ENCODE measurements around the gene SH3BP4.

Gene SH3BP4

GRCh38 chr2:235007664-235008457, 56.0 kb downstream of the SH3BP4 start:
- Histone ChIP-seq H3K36me3 (no peaks in the 10 kb centered on the region), H3K27me3 (no peaks in the 10 kb centered on the region), H3K27ac (no peak overlapping the region), H3K4me3 (no peak overlapping the region), H3K9me3 (no peaks in the 10 kb centered on the region), H3K4me1 (peaks cover 0 to 31% (median 19%) of the 10 kb centered on the region in 4 donors)
- intact Hi-C loops (cut with DNase I; ENCODE audit: low total_unique reads): no loop called here
- TF ChIP-seq CTCF (IDR thresholded peaks at IDR 0.05): no peak
- no peak for DNase-seq

- no peak for TF ChIP-seq CTCF (IDR thresholded peaks at IDR 0.05)
- no peaks in the 10 kb centered on the region for H3K36me3 ChIP-seq
- no peak for DNase-seq
- no peak overlapping the region for H3K27ac ChIP-seq
- no peaks in the 10 kb centered on the region for H3K27me3 ChIP-seq
- H3K9me3 ChIP-seq: no peaks in the 10 kb centered on the region
- no peak overlapping the region for H3K4me3 ChIP-seq
- peaks cover 0 to 30% (median 19%) of the 10 kb centered on the region in 4 donors for H3K4me1 ChIP-seq
- intact Hi-C loops (cut with DNase I; ENCODE audit: low total_unique reads): no loop called here
Observed at GRCh38 chr2:235008584-235009044, 56.8 kb downstream of the SH3BP4 start.

- DNase-seq: no peak
- Histone ChIP-seq H3K9me3 (no peaks in the 10 kb centered on the region), H3K4me1 (peaks cover 0 to 29% (median 17%) of the 10 kb centered on the region in 4 donors), H3K27ac (no peak overlapping the region), H3K36me3 (no peaks in the 10 kb centered on the region), H3K4me3 (no peak overlapping the region), H3K27me3 (no peaks in the 10 kb centered on the region)
- no peak for TF ChIP-seq CTCF (IDR thresholded peaks at IDR 0.05)
- intact Hi-C loops (cut with DNase I; ENCODE audit: low total_unique reads): no loop called here
Observed at GRCh38 chr2:235009081-235009480, 57.3 kb downstream of the SH3BP4 start.

- no peak for TF ChIP-seq CTCF (IDR thresholded peaks at IDR 0.05)
- peaks cover 0 to 25% (median 15%) of the 10 kb centered on the region in 4 donors for H3K4me1 ChIP-seq
- no peak for DNase-seq
Observed at GRCh38 chr2:235010117-235010714, 58.4 kb downstream of the SH3BP4 start.

GRCh38 chr2:235011607-235011928, 59.8 kb downstream of the SH3BP4 start:
- H3K4me3 ChIP-seq: no peak overlapping the region
- peaks cover 0 to 16% (median 4%) of the 10 kb centered on the region in 4 donors for H3K4me1 ChIP-seq
- no peaks in the 10 kb centered on the region for H3K36me3 ChIP-seq
- H3K9me3 ChIP-seq: peaks cover 0 to 10% (median 5%) of the 10 kb centered on the region in 3 donors
- intact Hi-C loops (cut with DNase I; ENCODE audit: low total_unique reads): no loop called here
- DNase-seq: no peak
- H3K27me3 ChIP-seq: no peaks in the 10 kb centered on the region
- no peak overlapping the region for H3K27ac ChIP-seq
- no peak for TF ChIP-seq CTCF (IDR thresholded peaks at IDR 0.05)

More at GRCh38 chr2:235010117-235010714, 58.4 kb downstream of the SH3BP4 start:
- intact Hi-C loops (cut with DNase I; ENCODE audit: low total_unique reads): no loop called here
- no peaks in the 10 kb centered on the region for H3K36me3 ChIP-seq
- peaks cover 0 to 4% (median under 1%) of the 10 kb centered on the region in 3 donors for H3K9me3 ChIP-seq
- H3K4me3 ChIP-seq: no peak overlapping the region
- H3K27ac ChIP-seq: no peak overlapping the region
- H3K27me3 ChIP-seq: no peaks in the 10 kb centered on the region
